ENCODE data around the gene DIAPH2. TPM values are rescaled to one million over a fixed set of nuclear protein-coding genes. Genes with fewer than 3 reads are reported as not detected.

DIAPH2 gene
- total and polyA plus RNA-seq, 9 of the 15 experiments (the other 6 are each of a cell fraction or from before 2014, with no cell fraction given) = 0.01 to 0.18 (median 0.07) TPM; not detected in 1

GRCh38 chrX:97387004-97387403 lies 702.4 kb downstream of the DIAPH2 start (continued):
- TF ChIP-seq TSHZ1 (CRISPR knock-in tag; IDR thresholded peaks at IDR 0.05) (no peak), CREB1 (IDR thresholded peaks at IDR 0.05) (no peak), CREB1 (CRISPR knock-in tag; IDR thresholded peaks at IDR 0.05) (no peak), ZNF316 (IDR thresholded peaks at IDR 0.05) (no peak), CHAMP1 (IDR thresholded peaks at IDR 0.05) (no peak), MAX (CRISPR knock-in tag; IDR thresholded peaks at IDR 0.05) (no peak)
